NK-92 (cell line): Measurements from ENCODE around the gene TSSK6.

Experiments used
- DNase-seq: peaks from one replicate; lab custom pipeline; 2025; ENCODE audit not compliant: unreplicated experiment; lab: John Stamatoyannopoulos, UW

Gene TSSK6

GRCh38 chr19:19507354-19507753 lies 8.0 kb downstream of the TSSK6 start:
- DNase-seq: no peak

- no peak for DNase-seq
These were observed 8.8 kb downstream of the TSSK6 start for GRCh38 chr19:19506592-19506991.

- DNase-seq: no peak
These were observed 9.6 kb downstream of the TSSK6 start for GRCh38 chr19:19505669-19506326.

DNA sequence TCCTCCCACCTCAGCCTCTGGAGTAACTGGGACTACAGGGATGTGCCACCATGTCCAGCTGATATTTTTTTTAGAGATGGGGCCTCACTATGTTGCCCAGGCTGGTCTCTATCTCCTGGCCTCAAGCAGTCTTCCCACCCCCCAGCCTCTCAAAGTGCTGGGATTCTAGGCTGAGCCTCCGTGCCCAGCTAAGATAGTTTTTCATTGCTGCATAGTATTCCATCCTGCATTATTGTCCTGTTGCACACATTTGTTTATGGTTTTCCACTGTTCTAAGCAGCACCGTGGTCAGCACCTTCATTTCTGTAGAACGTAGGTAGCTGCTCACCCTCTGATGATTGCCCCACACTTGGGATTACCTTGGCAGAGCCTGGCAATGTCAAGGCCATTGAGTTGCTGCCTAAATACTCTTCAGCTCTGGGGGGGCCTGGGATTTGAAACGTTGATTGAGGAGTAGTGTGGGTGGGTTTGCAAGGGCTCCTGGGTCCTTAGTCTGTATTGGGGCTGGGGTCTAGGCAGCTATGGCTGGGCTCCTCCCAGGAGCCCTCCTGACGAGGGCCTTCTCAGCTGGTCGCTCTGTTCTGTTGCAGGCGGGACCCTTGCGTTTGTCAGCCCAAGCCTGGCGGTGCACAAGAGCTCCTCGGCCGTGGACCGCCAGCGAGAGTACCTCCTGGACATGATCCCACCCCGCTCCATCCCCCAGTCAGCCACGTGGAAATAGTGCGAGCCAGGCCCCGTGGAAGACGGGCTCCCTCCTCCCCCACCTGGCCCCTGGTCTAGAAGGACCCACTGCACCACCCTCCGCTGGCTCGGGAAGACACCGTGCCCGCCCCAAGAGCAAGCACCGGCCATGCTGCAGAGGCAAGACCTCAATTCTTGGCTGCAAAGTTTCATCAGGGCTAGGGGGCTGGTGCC lies 10.3 kb downstream of the TSSK6 start:
- no peak for DNase-seq

DNA sequence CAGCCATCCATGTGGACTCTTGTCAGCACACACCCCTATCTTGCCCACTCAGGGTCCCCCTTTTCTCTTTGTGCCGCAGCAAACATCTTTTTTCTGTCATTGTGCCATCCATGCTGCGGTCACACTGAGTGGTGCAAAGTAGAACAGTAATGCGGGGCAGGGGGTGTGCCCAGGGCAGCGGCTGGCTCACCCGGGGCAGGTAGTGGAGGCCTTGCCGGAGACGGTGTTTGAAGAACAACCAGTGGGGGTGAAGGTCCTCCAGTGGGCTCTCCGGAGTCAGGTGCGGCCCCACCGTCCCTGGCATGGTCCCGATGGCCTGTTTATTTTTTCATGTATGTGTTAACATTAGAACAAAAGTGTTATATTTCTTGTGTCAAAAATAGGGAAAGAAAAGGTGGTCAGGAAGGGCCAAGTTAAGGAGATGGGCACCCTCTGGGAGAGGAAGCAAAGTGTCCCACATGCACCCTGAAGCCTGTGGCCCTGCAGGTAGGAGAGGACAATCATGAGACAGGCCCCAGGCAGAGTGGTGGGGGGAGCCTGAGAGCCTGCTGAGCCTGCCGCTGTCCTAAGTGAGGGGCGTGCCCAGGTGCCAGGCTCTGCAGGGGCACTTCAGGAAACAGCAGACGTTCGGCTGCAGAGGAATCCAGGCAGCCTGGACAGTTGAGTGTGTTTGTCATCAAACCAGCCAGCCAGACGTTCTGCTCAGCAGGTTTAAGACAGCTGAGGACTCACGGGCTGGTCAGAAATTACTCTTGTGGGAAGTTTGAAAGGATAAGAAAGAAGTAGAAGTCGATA lies 12.3 kb downstream of the TSSK6 start:
- DNase-seq: no peak

DNA sequence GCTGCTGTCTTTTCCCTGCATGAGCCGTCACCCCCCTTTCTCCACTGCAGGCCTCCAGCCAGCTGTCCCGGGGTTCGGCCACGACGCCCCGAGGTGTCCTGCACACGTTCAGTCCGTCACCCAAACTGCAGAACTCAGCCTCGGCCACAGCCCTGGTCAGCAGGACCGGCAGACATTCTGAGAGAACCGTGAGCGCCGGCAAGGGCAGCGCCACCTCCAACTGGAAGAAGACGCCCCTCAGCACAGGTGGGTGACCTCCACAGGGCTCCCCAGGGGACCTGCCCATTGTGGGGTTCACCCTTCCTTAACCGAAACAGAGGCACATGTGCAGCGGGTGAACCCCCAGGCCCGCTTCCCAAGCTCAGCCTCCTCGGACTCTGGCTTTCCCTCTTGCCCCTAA lies 13.1 kb downstream of the TSSK6 start:
- no peak for DNase-seq

DNA sequence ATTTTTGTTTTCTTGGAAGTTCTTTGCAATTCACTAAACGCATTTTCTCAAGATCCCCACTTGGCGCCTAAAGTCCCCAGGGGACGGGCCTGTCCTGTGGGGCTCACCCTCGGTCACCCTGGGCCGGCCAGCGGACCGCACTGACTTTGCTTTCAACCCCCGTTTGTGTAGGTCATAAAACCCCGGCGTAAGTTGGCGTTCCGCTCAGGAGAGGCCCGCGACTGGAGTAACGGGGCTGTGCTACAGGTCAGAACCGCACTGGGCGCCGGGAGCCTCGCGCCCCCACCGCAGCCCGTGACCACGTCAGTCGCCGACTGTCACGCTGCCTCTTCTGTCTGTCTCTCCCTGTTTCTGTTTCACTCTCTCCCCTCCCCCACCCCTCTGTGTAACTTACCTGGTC lies 13.6 kb downstream of the TSSK6 start:
- DNase-seq: no peak

DNA sequence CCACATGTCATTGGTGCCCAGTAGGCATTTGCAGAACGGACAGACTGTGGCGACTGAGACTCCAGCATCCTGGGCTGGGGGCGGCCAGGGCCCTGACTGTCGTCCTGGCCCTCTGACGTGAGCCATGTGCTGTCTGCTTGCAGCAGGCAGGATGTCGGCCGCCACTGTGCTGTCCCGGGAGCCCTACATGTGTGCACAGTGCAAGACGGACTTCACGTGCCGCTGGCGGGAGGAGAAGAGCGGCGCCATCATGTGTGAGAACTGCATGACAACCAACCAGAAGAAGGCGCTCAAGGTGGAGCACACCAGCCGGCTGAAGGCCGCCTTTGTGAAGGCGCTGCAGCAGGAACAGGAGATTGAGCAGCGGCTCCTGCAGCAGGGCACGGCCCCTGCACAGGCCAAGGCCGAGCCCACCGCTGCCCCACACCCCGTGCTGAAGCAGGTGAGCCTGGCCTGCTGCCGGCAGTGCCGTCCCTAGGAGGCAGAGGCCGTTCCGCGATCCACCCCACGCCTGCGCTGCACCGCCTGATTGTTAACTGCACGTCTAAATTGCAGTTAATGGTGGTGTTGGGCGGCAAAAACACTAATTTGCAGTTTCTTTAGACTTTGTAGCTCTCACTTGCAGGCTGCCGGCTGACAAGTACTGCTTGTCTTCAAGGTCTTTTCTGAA lies 14.2 kb downstream of the TSSK6 start:
- no peak for DNase-seq

GRCh38 chr19:19499272-19499995 lies 15.9 kb downstream of the TSSK6 start:
- no peak for DNase-seq

DNA sequence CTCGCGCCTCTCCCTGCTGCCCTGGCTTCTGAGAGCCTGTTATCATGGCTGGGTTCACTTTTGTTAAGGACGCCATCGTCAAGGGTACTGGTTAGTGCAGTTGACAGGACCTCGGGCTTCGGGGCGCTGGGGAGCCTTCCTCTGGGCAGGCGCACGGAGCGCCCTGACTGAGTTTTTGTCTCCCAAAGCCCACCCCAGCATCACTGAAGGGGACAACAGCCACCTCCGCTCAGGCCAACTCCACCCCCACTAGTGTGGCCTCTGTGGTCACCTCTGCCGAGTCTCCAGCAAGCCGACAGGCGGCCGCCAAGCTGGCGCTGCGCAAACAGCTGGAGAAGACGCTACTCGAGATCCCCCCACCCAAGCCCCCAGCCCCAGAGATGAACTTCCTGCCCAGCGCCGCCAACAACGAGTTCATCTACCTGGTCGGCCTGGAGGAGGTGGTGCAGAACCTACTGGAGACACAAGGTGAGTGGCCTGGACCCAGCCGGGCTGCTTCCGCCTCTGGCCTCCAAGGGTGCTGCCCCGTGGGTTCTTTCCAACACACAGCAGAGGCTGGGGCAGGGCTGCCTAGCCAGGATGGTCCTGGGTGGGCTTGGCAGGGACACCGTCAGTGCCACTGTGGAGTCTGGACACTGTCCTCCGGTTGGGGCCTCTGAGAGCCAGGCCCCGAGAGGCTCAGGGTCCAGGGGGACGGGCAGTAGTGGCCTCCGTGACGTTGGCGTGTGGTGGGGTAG lies 16.9 kb downstream of the TSSK6 start:
- DNase-seq: no peak

DNA sequence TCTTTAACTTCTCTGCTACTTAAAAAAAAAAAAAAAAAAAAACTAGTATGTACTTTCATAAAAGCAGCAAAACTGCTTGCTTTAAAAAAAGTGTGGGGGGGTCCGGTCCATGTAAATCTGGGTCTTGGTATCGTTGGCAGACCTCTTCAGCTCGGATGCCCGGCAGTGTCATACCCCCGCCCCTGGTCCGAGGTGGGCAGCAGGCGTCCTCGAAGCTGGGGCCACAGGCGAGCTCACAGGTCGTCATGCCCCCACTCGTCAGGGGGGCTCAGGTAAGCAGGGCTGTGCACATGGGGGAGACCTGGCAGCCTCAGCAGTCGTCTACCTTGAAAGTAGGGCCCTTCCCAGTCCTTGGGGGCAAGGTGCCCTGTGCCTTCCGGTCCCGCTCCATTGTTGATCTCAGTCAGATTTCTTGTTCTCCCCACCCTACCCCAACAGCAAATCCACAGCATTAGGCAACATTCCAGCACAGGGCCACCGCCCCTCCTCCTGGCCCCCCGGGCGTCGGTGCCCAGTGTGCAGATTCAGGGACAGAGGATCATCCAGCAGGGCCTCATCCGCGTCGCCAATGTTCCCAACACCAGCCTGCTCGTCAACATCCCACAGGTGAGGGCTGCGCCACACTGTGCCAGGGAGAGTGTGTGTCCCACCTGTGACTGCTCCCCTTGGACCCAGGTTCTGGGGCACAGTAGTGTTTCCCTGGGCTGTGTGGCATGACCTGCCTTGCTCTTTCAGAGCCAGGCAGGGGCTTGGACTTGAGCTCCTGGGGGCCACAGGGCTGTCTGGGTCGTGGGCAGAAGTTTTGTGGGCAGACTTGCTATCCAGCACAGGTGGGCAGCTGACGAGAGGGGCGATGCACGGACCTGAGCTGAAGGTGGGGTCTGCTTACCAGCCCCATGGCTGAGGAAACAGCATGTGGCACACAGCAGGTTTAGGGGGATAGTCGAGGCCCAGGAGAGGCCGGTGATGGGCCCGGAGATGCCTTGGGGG lies 19.4 kb downstream of the TSSK6 start:
- DNase-seq: no peak

DNA sequence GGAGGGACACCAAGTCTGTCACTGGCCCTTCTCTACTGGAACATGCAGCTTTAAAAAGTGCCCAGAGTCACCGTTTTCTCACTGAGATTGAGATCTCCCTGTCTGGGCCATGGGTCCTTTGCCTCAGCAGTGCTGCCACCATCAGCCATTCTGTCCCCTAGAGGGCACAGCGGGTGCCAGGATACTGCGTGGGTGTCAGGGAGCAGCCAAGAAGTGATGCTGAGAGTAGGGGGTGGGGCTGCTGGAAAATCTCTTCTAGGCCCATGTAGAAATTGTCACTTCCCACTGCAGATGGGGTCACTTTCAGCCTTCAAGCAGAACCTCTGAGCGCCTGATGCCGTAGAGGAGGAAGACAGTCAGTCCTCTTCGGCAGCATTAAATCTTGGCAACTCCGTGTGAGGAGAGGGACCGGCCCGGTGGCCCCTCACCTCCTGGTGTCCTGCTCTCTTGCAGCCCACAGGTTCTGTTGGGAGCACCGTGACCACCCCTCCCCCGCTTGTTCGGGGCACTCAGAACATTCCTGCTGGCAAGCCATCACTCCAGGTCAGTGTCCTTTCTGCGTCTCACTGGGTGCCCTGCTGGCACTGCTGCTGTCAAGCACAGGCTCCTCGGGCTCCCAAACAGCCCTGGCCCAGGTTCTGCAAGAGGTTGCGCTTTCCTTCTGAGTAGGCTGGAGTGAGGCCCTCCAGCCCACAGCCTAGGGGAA lies 21.4 kb downstream of the TSSK6 start:
- DNase-seq: no peak

GRCh38 chr19:19492026-19492610 lies 23.2 kb downstream of the TSSK6 start:
- DNase-seq: no peak

DNA sequence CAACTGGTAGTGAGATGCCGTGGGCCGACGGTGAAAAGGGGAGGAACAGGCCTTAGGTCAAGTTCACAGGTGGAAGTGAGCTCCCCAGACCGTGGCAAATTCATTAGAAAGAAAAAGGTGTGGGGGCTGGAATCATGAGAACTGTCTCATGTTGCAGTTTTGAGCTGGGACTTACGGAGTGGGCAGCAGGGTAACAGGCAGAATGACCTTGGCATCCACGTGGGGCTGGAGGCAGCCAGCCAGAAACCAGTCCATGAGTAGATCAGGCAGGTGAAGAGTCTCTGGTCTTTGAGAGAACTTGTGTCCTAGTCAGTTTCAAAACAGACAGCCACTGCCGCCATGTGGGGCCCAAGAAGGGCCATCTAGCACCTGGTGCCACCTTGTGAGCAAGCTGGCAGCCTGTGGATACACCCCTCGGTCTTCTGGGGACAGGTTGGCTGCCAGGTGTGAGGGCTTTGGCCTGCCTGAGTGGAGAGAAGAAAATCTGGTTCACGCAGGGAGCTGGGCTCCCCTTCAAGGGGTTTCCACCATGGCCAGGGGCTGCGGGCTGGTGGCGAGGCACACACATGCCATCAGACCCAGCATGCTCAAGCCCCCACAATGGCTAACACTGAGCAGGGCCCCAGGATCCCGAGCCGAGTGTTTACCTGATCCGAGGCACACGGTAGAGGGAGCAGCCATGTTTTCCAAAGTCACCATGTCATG lies 23.9 kb downstream of the TSSK6 start:
- no peak for DNase-seq

- DNase-seq: no peak
These were observed 25.0 kb downstream of the TSSK6 start for GRCh38 chr19:19490214-19490968.

DNA sequence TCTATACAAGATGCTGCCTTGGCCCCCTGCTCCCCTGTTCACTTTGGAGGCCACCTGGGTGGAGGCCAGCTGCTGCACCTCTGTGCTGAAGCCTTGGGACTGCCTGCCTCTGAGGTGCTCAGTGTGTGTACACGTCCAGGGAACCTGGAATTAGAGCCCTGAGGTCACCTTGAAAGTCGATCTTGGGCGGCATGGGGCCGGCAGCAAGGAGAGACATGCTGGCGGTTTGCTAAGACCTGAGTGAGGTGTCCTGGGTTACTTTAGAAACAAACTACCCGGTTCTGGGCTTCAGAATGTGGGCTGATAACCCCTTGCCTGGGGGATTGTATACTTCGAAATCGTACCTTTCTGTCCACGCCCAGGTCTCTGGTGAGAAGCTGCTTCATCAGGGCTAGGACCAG lies 25.5 kb downstream of the TSSK6 start:
- no peak for DNase-seq
